DND-41 (cell line): Measurements from ENCODE around the gene ZNF878.
A peak's percentile ranks its signal among the peaks of the same experiment; 100 is the strongest.
"Not testable (repeated sequence)": the region's sequence is repeated elsewhere in the genome, so short reads cannot be mapped to it uniquely, and the experiment has no call there.

Experiments
- ATAC-seq: fragments of 200-7000 bp; cut with Tn5 transposase; 3 replicates; pipeline ENCODE4 v1.9.1; 2021; ENCODE audit warnings: low read depth; ENCODE audit not compliant: insufficient read depth
- DNase-seq: peaks from one replicate; pipeline ENCODE4 v3.0.0-alpha.2; 2020
- H2AFZ ChIP-seq: 2 replicates; pipeline ENCODE4 v1.6.0; 2012; ENCODE audit warnings: low read depth, low read length
- H3K27ac ChIP-seq: 2 replicates; pipeline ENCODE4 v1.5.1; 2012; ENCODE audit warnings: low read length, inconsistent platforms
- H3K27me3 ChIP-seq: fragments of 200-600 bp; sonication (generic); 2 replicates; pipeline ENCODE4 v1.6.0; 2012; ENCODE audit warnings: low read length, mild to moderate bottlenecking, inconsistent platforms; ENCODE audit not compliant: insufficient read depth, poor library complexity
- H3K36me3 ChIP-seq: 2 replicates; pipeline ENCODE4 v1.5.1; 2012; ENCODE audit warnings: low read length, inconsistent platforms; ENCODE audit not compliant: insufficient read depth
- H3K4me1 ChIP-seq: 2 replicates; pipeline ENCODE4 v1.5.1; 2012; ENCODE audit warnings: mild to moderate bottlenecking, low read length; ENCODE audit not compliant: insufficient read depth
- H3K4me2 ChIP-seq: 2 replicates; pipeline ENCODE4 v1.6.0; 2012; ENCODE audit warnings: mild to moderate bottlenecking, moderate library complexity, low read length, inconsistent platforms; ENCODE audit not compliant: insufficient read depth
- H3K4me3 ChIP-seq, 2 experiments: fragments of 200-600 bp in 1 of 2; shearing (Covaris generic) in 1 of 2; 2 replicates each; pipeline ENCODE4 v1.5.1; 2012 to 2016; ENCODE audit warnings: inconsistent platforms in 2 of 2, low read length in 2 of 2, mild to moderate bottlenecking in 2 of 2, low read depth in 1 of 2, moderate library complexity in 1 of 2
- H3K79me2 ChIP-seq: 2 replicates; pipeline ENCODE4 v1.6.0; 2012; ENCODE audit warnings: low read length, inconsistent platforms; ENCODE audit not compliant: insufficient read depth
- H3K9ac ChIP-seq: 2 replicates; pipeline ENCODE4 v1.6.0; 2012; ENCODE audit warnings: low read depth, mild to moderate bottlenecking, inconsistent platforms, low read length, moderate library complexity
- H3K9me3 ChIP-seq: 2 replicates; pipeline ENCODE4 v1.5.1; 2012; ENCODE audit warnings: low read length, moderate library complexity, mild to moderate bottlenecking, inconsistent platforms; ENCODE audit not compliant: insufficient read depth, severe bottlenecking
- H4K20me1 ChIP-seq: 2 replicates; pipeline ENCODE4 v1.6.0; 2012; ENCODE audit warnings: low read length; ENCODE audit not compliant: insufficient read depth
- EZH2 ChIP-seq: IDR thresholded peaks from 3 replicates; pipeline ENCODE4 v1.6.1; 2012; ENCODE audit warnings: borderline replicate concordance, low read depth, mild to moderate bottlenecking, moderate library complexity, low read length, inconsistent platforms; ENCODE audit not compliant: severe bottlenecking
- TF ChIP-seq, protein P1 (sequence below): IDR thresholded peaks from 2 replicates; pipeline ENCODE4 v1.5.1; 2012; ENCODE audit warnings: borderline replicate concordance, low read length, moderate library complexity, mild to moderate bottlenecking; ENCODE audit not compliant: poor library complexity, severe bottlenecking; ENCODE audit errors: extremely low read depth

The ZNF878 gene

DNA sequence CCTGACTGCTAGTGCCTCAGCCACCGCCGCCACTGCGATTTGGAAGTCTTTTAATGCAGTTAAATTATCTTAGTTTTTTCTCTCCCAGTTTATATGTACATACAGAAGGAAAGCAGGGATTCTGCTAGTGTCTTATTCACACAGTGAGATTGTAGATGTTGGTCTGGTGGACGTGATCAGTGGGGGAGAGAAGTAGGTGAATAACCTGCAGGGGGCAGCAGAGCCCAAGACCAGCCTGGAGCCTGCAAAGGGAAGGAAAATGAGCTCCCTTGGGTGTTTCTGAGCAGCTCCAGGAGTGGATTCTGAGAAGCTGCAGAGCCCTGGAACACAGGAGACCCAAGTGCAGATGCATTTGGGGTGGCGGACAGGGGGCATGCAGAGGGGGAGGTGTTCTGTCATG lies 38.0 kb upstream of the ZNF878 start:
- TF ChIP-seq EZH2, result no peak
- TF ChIP-seq, protein P1, sequence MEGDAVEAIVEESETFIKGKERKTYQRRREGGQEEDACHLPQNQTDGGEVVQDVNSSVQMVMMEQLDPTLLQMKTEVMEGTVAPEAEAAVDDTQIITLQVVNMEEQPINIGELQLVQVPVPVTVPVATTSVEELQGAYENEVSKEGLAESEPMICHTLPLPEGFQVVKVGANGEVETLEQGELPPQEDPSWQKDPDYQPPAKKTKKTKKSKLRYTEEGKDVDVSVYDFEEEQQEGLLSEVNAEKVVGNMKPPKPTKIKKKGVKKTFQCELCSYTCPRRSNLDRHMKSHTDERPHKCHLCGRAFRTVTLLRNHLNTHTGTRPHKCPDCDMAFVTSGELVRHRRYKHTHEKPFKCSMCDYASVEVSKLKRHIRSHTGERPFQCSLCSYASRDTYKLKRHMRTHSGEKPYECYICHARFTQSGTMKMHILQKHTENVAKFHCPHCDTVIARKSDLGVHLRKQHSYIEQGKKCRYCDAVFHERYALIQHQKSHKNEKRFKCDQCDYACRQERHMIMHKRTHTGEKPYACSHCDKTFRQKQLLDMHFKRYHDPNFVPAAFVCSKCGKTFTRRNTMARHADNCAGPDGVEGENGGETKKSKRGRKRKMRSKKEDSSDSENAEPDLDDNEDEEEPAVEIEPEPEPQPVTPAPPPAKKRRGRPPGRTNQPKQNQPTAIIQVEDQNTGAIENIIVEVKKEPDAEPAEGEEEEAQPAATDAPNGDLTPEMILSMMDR, result peak; percentile 94
- 0 out of 2 replicates have a peak overlapping the region, but pooled peaks have one; percentile 63 for H3K4me2 ChIP-seq
- ATAC-seq, result peak; percentile 58; the same call in 2 of the 3 replicates
- H4K20me1 ChIP-seq, result no peaks in the 10 kb centered on the region
- H3K79me2 ChIP-seq, result peaks cover 35% of the 10 kb centered on the region
- no peaks in the 10 kb centered on the region for H3K27me3 ChIP-seq
- H3K9ac ChIP-seq, result no peak overlapping the region
- H3K36me3 ChIP-seq, result peaks cover 17% of the 10 kb centered on the region
- peak; percentile 86 for DNase-seq
- H3K4me1 ChIP-seq, result peaks cover 39% of the 10 kb centered on the region
- H3K27ac ChIP-seq, result peak overlapping the region; percentile 98
- no peaks in the 10 kb centered on the region for H3K9me3 ChIP-seq
- peak overlapping the region; percentile 54 for H2AFZ ChIP-seq
- no peak overlapping the region for H3K4me3 ChIP-seq

- H3K4me2 ChIP-seq, result no peak overlapping the region
- DNase-seq (no peak), ATAC-seq (no peak)
- no peak overlapping the region for H2AFZ ChIP-seq
- H3K27ac ChIP-seq, result no peak overlapping the region
- peaks cover 4% of the 10 kb centered on the region for H3K9me3 ChIP-seq
- no peaks in the 10 kb centered on the region for H3K79me2 ChIP-seq
- H4K20me1 ChIP-seq, result no peaks in the 10 kb centered on the region
- TF ChIP-seq EZH2, result no peak
- TF ChIP-seq, protein P1, result no peak
- no peak overlapping the region for H3K9ac ChIP-seq
- no peak overlapping the region for H3K4me3 ChIP-seq
- no peaks in the 10 kb centered on the region for H3K36me3 ChIP-seq
- peaks cover 7% of the 10 kb centered on the region; the same call in 1 of the 2 replicates for H3K4me1 ChIP-seq
- no peaks in the 10 kb centered on the region for H3K27me3 ChIP-seq
Observed at GRCh38 chr19:12085074-12085818, 32.5 kb upstream of the ZNF878 start.

DNA sequence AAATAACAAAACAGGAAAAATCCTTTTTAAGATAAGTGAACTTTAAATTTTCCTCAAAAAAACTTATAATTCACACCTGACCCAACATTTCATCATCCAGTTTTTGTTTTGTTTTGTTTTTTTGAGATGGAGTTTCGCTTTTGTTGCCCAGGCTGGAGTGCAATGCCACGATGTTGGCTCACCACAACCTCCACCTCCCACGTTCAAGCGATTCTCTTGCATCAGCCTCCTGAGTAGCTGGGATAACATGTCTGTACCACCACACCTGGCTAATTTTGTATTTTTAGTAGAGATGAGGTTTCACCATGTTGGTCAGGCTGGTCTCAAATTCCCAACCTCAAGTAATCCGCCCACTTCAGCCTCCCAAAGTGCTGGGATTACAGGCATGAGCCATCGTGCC lies 30.6 kb upstream of the ZNF878 start:
- H3K9ac ChIP-seq, H4K20me1 ChIP-seq, H3K4me3 ChIP-seq, H2AFZ ChIP-seq, H3K36me3 ChIP-seq, H3K79me2 ChIP-seq, H3K27me3 ChIP-seq, H3K4me2 ChIP-seq: not testable (repeated sequence)
- H3K9me3 ChIP-seq, result peaks cover 12% of the 10 kb centered on the region
- peak; percentile 47 for DNase-seq
- peak; percentile 58; the same call in 2 of the 3 replicates for ATAC-seq
- H3K4me1 ChIP-seq, result peaks cover 18% of the 10 kb centered on the region
- H3K27ac ChIP-seq, result peak overlapping the region; percentile 55; the same call in 1 of the 2 replicates

GRCh38 chr19:12077375-12077774 lies 24.6 kb upstream of the ZNF878 start:
- Histone ChIP-seq H3K4me3 (no peak overlapping the region), H3K36me3 (peaks cover 51% of the 10 kb centered on the region), H3K4me2 (no peak overlapping the region), H2AFZ (no peak overlapping the region), H3K27ac (no peak overlapping the region), H3K9me3 (peaks cover 57% of the 10 kb centered on the region), H3K79me2 (no peaks in the 10 kb centered on the region), H3K27me3 (no peaks in the 10 kb centered on the region), H3K4me1 (peaks cover 18% of the 10 kb centered on the region), H3K9ac (no peak overlapping the region), H4K20me1 (no peaks in the 10 kb centered on the region)
- DNase-seq (no peak), ATAC-seq (no peak)
- TF ChIP-seq, protein P1, result no peak
- TF ChIP-seq EZH2, result no peak

DNA sequence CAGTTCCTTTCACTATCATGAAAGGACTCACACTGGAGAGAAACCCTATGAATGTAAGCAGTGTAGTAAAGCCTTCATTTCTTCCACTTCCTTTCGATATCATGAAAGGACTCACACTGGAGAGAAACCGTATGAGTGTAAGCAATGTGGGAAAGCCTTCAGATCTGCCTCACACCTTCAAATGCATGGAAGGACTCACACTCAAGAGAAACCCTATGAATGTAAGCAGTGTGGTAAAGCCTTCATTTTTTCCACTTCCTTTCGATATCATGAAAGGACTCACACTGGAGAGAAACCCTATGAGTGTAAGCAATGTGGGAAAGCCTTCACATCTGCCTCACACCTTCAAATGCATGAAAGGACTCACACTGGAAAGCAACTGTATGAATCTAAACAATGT lies 23.6 kb upstream of the ZNF878 start:
- H3K4me3 ChIP-seq, H3K27me3 ChIP-seq, H4K20me1 ChIP-seq, H3K9ac ChIP-seq, ATAC-seq, H3K4me2 ChIP-seq, H3K79me2 ChIP-seq, H3K27ac ChIP-seq, H2AFZ ChIP-seq, DNase-seq: not testable (repeated sequence)
- Histone ChIP-seq H3K4me1 (peaks cover 18% of the 10 kb centered on the region), H3K36me3 (peaks cover 58% of the 10 kb centered on the region), H3K9me3 (peaks cover 60% of the 10 kb centered on the region)
